ENCODE results near the gene MVB12B.

Gene MVB12B

GRCh38 chr9:126423916-126424185, 97.2 kb downstream of the MVB12B start:
- ATAC-seq (ENCODE audit: low read depth) (no peak), DNase-seq (ENCODE audit: low spot score) (no peak)
- Histone ChIP-seq H3K9me3 (ENCODE audit: severe bottlenecking) (no peaks in the 10 kb centered on the region), H3K27me3 (ENCODE audit: insufficient read depth, poor library complexity, severe bottlenecking) (no peaks in the 10 kb centered on the region), H3K27ac (ENCODE audit: poor library complexity, severe bottlenecking) (no peak overlapping the region), H3K4me1 (ENCODE audit: insufficient read depth, poor library complexity, severe bottlenecking) (peaks cover 5% of the 10 kb centered on the region), H3K36me3 (ENCODE audit: low read depth) (no peaks in the 10 kb centered on the region), H3K4me3 (ENCODE audit: severe bottlenecking) (no peak overlapping the region)
- no peak for TF ChIP-seq CTCF (IDR thresholded peaks at IDR 0.05; ENCODE audit: poor library complexity, severe bottlenecking)

- H3K9me3 ChIP-seq (ENCODE audit: severe bottlenecking) = no peaks in the 10 kb centered on the region
- no peak for TF ChIP-seq CTCF (IDR thresholded peaks at IDR 0.05; ENCODE audit: poor library complexity, severe bottlenecking)
- DNase-seq (ENCODE audit: low spot score) (no peak), ATAC-seq (ENCODE audit: low read depth) (no peak)
- no peak overlapping the region for H3K4me3 ChIP-seq (ENCODE audit: severe bottlenecking)
- H3K27ac ChIP-seq (ENCODE audit: poor library complexity, severe bottlenecking) = no peak overlapping the region
- peaks cover 5% of the 10 kb centered on the region for H3K4me1 ChIP-seq (ENCODE audit: insufficient read depth, poor library complexity, severe bottlenecking)
- H3K27me3 ChIP-seq (ENCODE audit: insufficient read depth, poor library complexity, severe bottlenecking) = no peaks in the 10 kb centered on the region
- no peaks in the 10 kb centered on the region for H3K36me3 ChIP-seq (ENCODE audit: low read depth)
Measured at GRCh38 chr9:126424511-126424910, 97.9 kb downstream of the MVB12B start.

- no peak for TF ChIP-seq CTCF (IDR thresholded peaks at IDR 0.05; ENCODE audit: poor library complexity, severe bottlenecking)
- ATAC-seq (ENCODE audit: low read depth) = no peak
- no peaks in the 10 kb centered on the region for H3K36me3 ChIP-seq (ENCODE audit: low read depth)
- no peak overlapping the region for H3K4me3 ChIP-seq (ENCODE audit: severe bottlenecking)
- H3K4me1 ChIP-seq (ENCODE audit: insufficient read depth, poor library complexity, severe bottlenecking) = no peaks in the 10 kb centered on the region
- H3K27ac ChIP-seq (ENCODE audit: poor library complexity, severe bottlenecking) = no peak overlapping the region
- H3K27me3 ChIP-seq (ENCODE audit: insufficient read depth, poor library complexity, severe bottlenecking) = no peaks in the 10 kb centered on the region
- no peaks in the 10 kb centered on the region for H3K9me3 ChIP-seq (ENCODE audit: severe bottlenecking)
- no peak for DNase-seq (ENCODE audit: low spot score)
Measured at GRCh38 chr9:126428534-126429175, 102.0 kb downstream of the MVB12B start.

GRCh38 chr9:126429190-126429589, 102.6 kb downstream of the MVB12B start:
- no peak for TF ChIP-seq CTCF (IDR thresholded peaks at IDR 0.05; ENCODE audit: poor library complexity, severe bottlenecking)
- Histone ChIP-seq H3K4me3 (ENCODE audit: severe bottlenecking) (no peak overlapping the region), H3K27me3 (ENCODE audit: insufficient read depth, poor library complexity, severe bottlenecking) (no peaks in the 10 kb centered on the region)

GRCh38 chr9:126430124-126430523, 103.5 kb downstream of the MVB12B start:
- no peak for ATAC-seq (ENCODE audit: low read depth)
- no peaks in the 10 kb centered on the region for H3K36me3 ChIP-seq (ENCODE audit: low read depth)
- H3K4me1 ChIP-seq (ENCODE audit: insufficient read depth, poor library complexity, severe bottlenecking) = no peaks in the 10 kb centered on the region
- TF ChIP-seq CTCF (IDR thresholded peaks at IDR 0.05; ENCODE audit: poor library complexity, severe bottlenecking) = no peak
- no peaks in the 10 kb centered on the region for H3K9me3 ChIP-seq (ENCODE audit: severe bottlenecking)
- no peak overlapping the region for H3K4me3 ChIP-seq (ENCODE audit: severe bottlenecking)
- no peak for DNase-seq (ENCODE audit: low spot score)
- H3K27me3 ChIP-seq (ENCODE audit: insufficient read depth, poor library complexity, severe bottlenecking) = no peaks in the 10 kb centered on the region
- no peak overlapping the region for H3K27ac ChIP-seq (ENCODE audit: poor library complexity, severe bottlenecking)

More at GRCh38 chr9:126429190-126429589, 102.6 kb downstream of the MVB12B start:
- DNase-seq (ENCODE audit: low spot score) = no peak
- no peaks in the 10 kb centered on the region for H3K9me3 ChIP-seq (ENCODE audit: severe bottlenecking)
- H3K27ac ChIP-seq (ENCODE audit: poor library complexity, severe bottlenecking) = no peak overlapping the region
- no peak for ATAC-seq (ENCODE audit: low read depth)
- H3K36me3 ChIP-seq (ENCODE audit: low read depth) = no peaks in the 10 kb centered on the region
- no peaks in the 10 kb centered on the region for H3K4me1 ChIP-seq (ENCODE audit: insufficient read depth, poor library complexity, severe bottlenecking)

Measured in RWPE2 (cell line).